OCI-LY3 (cell line): ENCODE data around the gene KCNMA1.

ENCODE experiments used
- EZH2phosphoT487 ChIP-seq: fragments of 200-600 bp; shearing (Covaris generic); IDR thresholded peaks from 2 replicates; pipeline ENCODE4 v1.6.1; 2018; ENCODE audit warnings: antibody characterized with exemption, mixed run types, low read depth
- TF ChIP-seq, protein P1 (sequence below): fragments of 200-600, 300-600 bp; sonication (generic); IDR thresholded peaks from 2 replicates; pipeline ENCODE4 v1.5.1; 2014; ENCODE audit warnings: antibody characterized with exemption, low read length, low read depth

DNA sequence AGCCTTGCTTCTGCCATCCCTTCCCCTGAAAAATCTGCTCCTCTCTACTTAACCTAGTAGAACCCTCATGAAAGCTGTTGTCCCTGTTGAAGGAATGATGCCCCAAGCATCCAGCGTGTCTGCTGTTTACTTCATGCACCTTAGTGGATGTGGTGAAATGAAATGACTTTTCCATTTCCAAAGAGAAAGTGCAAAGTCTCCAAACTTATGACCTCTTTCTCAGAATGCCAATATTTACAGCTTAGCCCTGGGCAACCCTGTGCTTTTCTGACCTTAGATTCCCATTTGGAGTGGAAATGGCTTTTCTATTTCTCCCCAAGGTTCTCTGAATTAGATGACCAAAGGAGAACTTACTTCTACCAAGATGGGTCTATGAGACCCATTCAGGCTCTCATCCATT is 256.9 kb downstream of the KCNMA1 start:
- TF ChIP-seq, protein P1, sequence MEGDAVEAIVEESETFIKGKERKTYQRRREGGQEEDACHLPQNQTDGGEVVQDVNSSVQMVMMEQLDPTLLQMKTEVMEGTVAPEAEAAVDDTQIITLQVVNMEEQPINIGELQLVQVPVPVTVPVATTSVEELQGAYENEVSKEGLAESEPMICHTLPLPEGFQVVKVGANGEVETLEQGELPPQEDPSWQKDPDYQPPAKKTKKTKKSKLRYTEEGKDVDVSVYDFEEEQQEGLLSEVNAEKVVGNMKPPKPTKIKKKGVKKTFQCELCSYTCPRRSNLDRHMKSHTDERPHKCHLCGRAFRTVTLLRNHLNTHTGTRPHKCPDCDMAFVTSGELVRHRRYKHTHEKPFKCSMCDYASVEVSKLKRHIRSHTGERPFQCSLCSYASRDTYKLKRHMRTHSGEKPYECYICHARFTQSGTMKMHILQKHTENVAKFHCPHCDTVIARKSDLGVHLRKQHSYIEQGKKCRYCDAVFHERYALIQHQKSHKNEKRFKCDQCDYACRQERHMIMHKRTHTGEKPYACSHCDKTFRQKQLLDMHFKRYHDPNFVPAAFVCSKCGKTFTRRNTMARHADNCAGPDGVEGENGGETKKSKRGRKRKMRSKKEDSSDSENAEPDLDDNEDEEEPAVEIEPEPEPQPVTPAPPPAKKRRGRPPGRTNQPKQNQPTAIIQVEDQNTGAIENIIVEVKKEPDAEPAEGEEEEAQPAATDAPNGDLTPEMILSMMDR: no peak
- TF ChIP-seq EZH2phosphoT487: no peak
